Measurements from ENCODE around the gene RAB27A. TPM values are rescaled to one million over a fixed set of nuclear protein-coding genes. Genes with fewer than 3 reads are reported as not detected.

The RAB27A gene
- total and polyA plus RNA-seq, 9 of the 15 experiments (the other 6 are each of a cell fraction or from before 2014, with no cell fraction given) = 31.5 to 171 (median 80.4) TPM

GRCh38 chr15:55318588-55319494 is 29.2 kb upstream of the RAB27A start, which contains the start of the genes PIGB and PIGBOS1 (continued):
- TF ChIP-seq, protein P1, sequence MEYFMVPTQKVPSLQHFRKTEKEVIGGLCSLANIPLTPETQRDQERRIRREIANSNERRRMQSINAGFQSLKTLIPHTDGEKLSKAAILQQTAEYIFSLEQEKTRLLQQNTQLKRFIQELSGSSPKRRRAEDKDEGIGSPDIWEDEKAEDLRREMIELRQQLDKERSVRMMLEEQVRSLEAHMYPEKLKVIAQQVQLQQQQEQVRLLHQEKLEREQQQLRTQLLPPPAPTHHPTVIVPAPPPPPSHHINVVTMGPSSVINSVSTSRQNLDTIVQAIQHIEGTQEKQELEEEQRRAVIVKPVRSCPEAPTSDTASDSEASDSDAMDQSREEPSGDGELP (CRISPR knock-in tag; IDR thresholded peaks at IDR 0.05; ENCODE audit: borderline replicate concordance) = peak; percentile 59; the same call in 1 of the 2 replicates
- peak; percentile 63 for TF ChIP-seq ARHGAP35 (IDR thresholded peaks at IDR 0.05; ENCODE audit: partially characterized antibody)
- peak; percentile 24 for TF ChIP-seq HMGN3 (IDR thresholded peaks at IDR 0.05; ENCODE audit: borderline replicate concordance, extremely low read depth, insufficient read length, low read depth, low read length)
- peak; percentile 29; the same call in 1 of the 2 replicates for TF ChIP-seq ZNF316 (IDR thresholded peaks at IDR 0.05)
- TF ChIP-seq SAFB2 (IDR thresholded peaks at IDR 0.05; ENCODE audit: borderline replicate concordance, low read depth, low read length, severe bottlenecking) = no peak
- no peak for TF ChIP-seq PPARD (CRISPR knock-in tag; IDR thresholded peaks at IDR 0.05)
- TF ChIP-seq, protein P2, sequence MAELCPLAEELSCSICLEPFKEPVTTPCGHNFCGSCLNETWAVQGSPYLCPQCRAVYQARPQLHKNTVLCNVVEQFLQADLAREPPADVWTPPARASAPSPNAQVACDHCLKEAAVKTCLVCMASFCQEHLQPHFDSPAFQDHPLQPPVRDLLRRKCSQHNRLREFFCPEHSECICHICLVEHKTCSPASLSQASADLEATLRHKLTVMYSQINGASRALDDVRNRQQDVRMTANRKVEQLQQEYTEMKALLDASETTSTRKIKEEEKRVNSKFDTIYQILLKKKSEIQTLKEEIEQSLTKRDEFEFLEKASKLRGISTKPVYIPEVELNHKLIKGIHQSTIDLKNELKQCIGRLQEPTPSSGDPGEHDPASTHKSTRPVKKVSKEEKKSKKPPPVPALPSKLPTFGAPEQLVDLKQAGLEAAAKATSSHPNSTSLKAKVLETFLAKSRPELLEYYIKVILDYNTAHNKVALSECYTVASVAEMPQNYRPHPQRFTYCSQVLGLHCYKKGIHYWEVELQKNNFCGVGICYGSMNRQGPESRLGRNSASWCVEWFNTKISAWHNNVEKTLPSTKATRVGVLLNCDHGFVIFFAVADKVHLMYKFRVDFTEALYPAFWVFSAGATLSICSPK (IDR thresholded peaks at IDR 0.05; ENCODE audit: borderline replicate concordance) = 0 out of 2 replicates have a peak, but pooled peaks have one; percentile 54
- peak; percentile 40; the same call in 1 of the 2 replicates for TF ChIP-seq ZC3H8 (IDR thresholded peaks at IDR 0.05)
- peak; percentile 85 for TF ChIP-seq BRD9 (IDR thresholded peaks at IDR 0.05; ENCODE audit: low read depth, partially characterized antibody)
- peak; percentile 91 for TF ChIP-seq ZFX (CRISPR knock-in tag; IDR thresholded peaks at IDR 0.05)
- TF ChIP-seq BACH1 (tag; IDR thresholded peaks at IDR 0.05) = 0 out of 2 replicates have a peak, but pooled peaks have one; percentile 45
- TF ChIP-seq, protein P3, sequence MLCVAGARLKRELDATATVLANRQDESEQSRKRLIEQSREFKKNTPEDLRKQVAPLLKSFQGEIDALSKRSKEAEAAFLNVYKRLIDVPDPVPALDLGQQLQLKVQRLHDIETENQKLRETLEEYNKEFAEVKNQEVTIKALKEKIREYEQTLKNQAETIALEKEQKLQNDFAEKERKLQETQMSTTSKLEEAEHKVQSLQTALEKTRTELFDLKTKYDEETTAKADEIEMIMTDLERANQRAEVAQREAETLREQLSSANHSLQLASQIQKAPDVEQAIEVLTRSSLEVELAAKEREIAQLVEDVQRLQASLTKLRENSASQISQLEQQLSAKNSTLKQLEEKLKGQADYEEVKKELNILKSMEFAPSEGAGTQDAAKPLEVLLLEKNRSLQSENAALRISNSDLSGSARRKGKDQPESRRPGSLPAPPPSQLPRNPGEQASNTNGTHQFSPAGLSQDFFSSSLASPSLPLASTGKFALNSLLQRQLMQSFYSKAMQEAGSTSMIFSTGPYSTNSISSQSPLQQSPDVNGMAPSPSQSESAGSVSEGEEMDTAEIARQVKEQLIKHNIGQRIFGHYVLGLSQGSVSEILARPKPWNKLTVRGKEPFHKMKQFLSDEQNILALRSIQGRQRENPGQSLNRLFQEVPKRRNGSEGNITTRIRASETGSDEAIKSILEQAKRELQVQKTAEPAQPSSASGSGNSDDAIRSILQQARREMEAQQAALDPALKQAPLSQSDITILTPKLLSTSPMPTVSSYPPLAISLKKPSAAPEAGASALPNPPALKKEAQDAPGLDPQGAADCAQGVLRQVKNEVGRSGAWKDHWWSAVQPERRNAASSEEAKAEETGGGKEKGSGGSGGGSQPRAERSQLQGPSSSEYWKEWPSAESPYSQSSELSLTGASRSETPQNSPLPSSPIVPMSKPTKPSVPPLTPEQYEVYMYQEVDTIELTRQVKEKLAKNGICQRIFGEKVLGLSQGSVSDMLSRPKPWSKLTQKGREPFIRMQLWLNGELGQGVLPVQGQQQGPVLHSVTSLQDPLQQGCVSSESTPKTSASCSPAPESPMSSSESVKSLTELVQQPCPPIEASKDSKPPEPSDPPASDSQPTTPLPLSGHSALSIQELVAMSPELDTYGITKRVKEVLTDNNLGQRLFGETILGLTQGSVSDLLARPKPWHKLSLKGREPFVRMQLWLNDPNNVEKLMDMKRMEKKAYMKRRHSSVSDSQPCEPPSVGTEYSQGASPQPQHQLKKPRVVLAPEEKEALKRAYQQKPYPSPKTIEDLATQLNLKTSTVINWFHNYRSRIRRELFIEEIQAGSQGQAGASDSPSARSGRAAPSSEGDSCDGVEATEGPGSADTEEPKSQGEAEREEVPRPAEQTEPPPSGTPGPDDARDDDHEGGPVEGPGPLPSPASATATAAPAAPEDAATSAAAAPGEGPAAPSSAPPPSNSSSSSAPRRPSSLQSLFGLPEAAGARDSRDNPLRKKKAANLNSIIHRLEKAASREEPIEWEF (CRISPR knock-in tag; IDR thresholded peaks at IDR 0.05) = no peak
- no peak for TF ChIP-seq GTF2B (IDR thresholded peaks at IDR 0.05; ENCODE audit: extremely low read depth, insufficient read length)
- TF ChIP-seq, protein P4, sequence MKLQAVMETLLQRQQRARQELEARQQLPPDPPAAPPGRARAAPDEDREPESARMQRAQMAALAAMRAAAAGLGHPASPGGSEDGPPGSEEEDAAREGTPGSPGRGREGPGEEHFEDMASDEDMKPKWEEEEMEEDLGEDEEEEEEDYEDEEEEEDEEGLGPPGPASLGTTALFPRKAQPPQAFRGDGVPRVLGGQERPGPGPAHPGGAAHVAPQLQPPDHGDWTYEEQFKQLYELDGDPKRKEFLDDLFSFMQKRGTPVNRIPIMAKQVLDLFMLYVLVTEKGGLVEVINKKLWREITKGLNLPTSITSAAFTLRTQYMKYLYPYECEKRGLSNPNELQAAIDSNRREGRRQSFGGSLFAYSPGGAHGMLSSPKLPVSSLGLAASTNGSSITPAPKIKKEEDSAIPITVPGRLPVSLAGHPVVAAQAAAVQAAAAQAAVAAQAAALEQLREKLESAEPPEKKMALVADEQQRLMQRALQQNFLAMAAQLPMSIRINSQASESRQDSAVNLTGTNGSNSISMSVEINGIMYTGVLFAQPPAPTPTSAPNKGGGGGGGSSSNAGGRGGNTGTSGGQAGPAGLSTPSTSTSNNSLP (IDR thresholded peaks at IDR 0.05; ENCODE audit: borderline replicate concordance, low read depth, low read length) = no peak
- no peak for TF ChIP-seq TARDBP (IDR thresholded peaks at IDR 0.05)
